CD8-positive, alpha-beta memory T cell (primary cell): ENCODE data around the gene CFAP410. TPM values are rescaled to one million over a fixed set of nuclear protein-coding genes. Genes with fewer than 3 reads are reported as not detected.

Experiments used
- CTCF ChIA-PET: fragments of 350-600 bp; sonication (Branson Sonifier 250); formaldehyde crosslinking; loops from one replicate; lab custom pipeline; 2021; ENCODE audit warnings: antibody characterized with exemption; lab: Charles Lee
- POLR2A ChIA-PET: fragments of 350-600 bp; sonication (Branson Sonifier 250); formaldehyde crosslinking; loops from one replicate; lab custom pipeline; 2021; ENCODE audit warnings: antibody characterized with exemption; lab: Charles Lee
- DNase-seq, 5 donors: peaks; one replicate each; pipeline versions ENCODE4 v3.0.0 to v3.0.0-alpha.2; 2020 to 2022; ENCODE audit warnings: mixed read lengths in 1 of 5
- H3K27ac ChIP-seq: one replicate; pipeline ENCODE4 v1.7.0; 2013; ENCODE audit warnings: low read depth, mild to moderate bottlenecking, low read length, moderate library complexity
- H3K27me3 ChIP-seq: 2 replicates; pipeline ENCODE4 v1.7.0; 2013; ENCODE audit warnings: low read length, mild to moderate bottlenecking; ENCODE audit not compliant: insufficient read depth, poor library complexity, severe bottlenecking
- H3K36me3 ChIP-seq: 2 replicates; pipeline ENCODE4 v1.7.0; 2013; ENCODE audit warnings: mild to moderate bottlenecking, low read length, moderate library complexity; ENCODE audit not compliant: insufficient read depth
- H3K4me1 ChIP-seq: 2 replicates; pipeline ENCODE4 v1.7.0; 2013; ENCODE audit warnings: mild to moderate bottlenecking, low read length, moderate library complexity; ENCODE audit not compliant: insufficient read depth
- H3K4me3 ChIP-seq: 2 replicates; pipeline ENCODE4 v1.7.0; 2013; ENCODE audit warnings: mild to moderate bottlenecking, low read length
- H3K9me3 ChIP-seq: 2 replicates; pipeline ENCODE4 v1.7.0; 2013; ENCODE audit warnings: mild to moderate bottlenecking, low read length
- H3K27ac Mint-ChIP-seq, 8 donors: one replicate each; pipeline ENCODE4 v1.8.0; 2020 to 2021; ENCODE audit warnings: mixed read lengths in 8 of 8, mild to moderate bottlenecking in 6 of 8, inconsistent platforms in 3 of 8, moderate library complexity in 3 of 8
- H3K27me3 Mint-ChIP-seq, 2 donors: one replicate each; pipeline ENCODE4 v1.8.0; 2020 to 2021; ENCODE audit warnings: mixed read lengths in 2 of 2, mild to moderate bottlenecking in 1 of 2, moderate library complexity in 1 of 2
- H3K36me3 Mint-ChIP-seq, 3 donors: one replicate each; pipeline ENCODE4 v1.8.0; 2020 to 2021; ENCODE audit warnings: mixed read lengths in 3 of 3, inconsistent platforms in 1 of 3, mild to moderate bottlenecking in 1 of 3
- H3K4me1 Mint-ChIP-seq, 3 donors: one replicate each; pipeline ENCODE4 v1.8.0; 2020 to 2021; ENCODE audit warnings: mixed read lengths in 3 of 3, inconsistent platforms in 1 of 3, mild to moderate bottlenecking in 1 of 3
- H3K4me3 Mint-ChIP-seq, 7 donors: one replicate each; pipeline ENCODE4 v1.8.0; 2020 to 2021; ENCODE audit warnings: mixed read lengths in 7 of 7, mild to moderate bottlenecking in 6 of 7, moderate library complexity in 4 of 7, inconsistent platforms in 2 of 7
- H3K9me3 Mint-ChIP-seq, 5 donors: one replicate each; pipeline ENCODE4 v1.8.0; 2020 to 2022; ENCODE audit warnings: mixed read lengths in 5 of 5, mild to moderate bottlenecking in 3 of 5, moderate library complexity in 2 of 5, inconsistent platforms in 1 of 5
- polyA plus RNA-seq: library from polyadenylated mRNA; unstranded; fragments of 300-500 nt; fragmentation: Illumina TruSeq; gene quantifications from one replicate; pipeline ENCODE4 v1.2.3, GENCODE V29; 2021
- total RNA-seq, 2 experiments: library from RNA; stranded (reverse); gene quantifications; one replicate each; pipeline ENCODE4 v1.2.3, GENCODE V29; 2021

The CFAP410 gene
- total RNA-seq (10 to 100 TPM; 17.6 to 19.2 TPM), polyA plus RNA-seq (36.4 TPM)

DNA sequence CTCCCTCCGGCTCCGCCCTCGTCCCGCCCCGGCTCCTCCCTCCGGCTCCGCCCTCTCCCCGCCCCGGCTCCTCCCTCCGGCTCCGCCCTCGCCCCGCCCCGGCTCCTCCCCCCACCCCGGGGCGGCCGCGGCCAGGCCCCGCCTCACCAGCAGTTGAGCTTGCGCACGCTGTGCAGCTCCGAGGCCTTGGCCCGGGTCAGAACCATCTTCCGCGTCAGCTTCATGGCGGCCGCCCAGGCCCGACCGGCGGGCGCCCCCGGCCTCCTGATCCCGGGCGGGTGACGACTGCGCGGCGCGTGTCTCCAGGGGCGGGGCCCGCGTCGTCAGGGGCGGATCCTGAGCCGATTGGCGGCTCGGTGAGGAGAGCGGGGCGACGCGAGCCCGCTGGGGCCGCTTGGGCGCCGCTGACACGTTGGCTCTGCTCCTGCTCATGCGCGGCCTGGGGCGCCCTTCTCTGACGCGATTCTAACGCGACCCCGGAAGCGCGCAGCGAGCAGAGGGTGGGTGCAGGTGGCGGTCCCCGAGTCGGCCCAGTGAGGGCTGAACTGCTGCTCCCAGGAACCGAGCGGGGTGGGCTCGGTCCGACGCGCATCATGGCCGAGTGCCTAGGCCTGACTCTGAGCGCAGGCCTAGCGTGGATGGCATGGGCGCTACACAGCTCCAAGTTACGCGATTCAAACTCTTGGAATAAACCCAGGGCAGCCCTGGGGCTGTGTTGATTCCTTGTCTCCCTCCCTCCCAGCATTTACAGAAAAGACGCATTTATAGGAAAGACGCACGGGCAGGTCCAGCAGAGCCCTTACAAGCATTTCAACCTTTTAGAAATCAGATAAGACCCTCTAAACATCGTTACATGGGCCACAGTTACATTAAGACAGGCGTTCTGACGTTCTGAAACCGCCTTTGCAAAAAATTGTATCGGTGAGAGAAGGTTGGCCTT is at the start of gene CFAP410:
Gene CFAP410 (minus strand): TSS at position 420 of the 940 bp plus-strand sequence. CDS start 196 bp downstream, at position 224.
- Histone ChIP-seq H3K27me3 (no peaks in the 10 kb centered on the region), H3K9me3 (no peaks in the 10 kb centered on the region), H3K4me1 (peaks cover 18% of the 10 kb centered on the region), H3K36me3 (peaks cover 7% of the 10 kb centered on the region), H3K4me3 (peak within 1 kb of the TSS; percentile 97), H3K27ac (peak within 1 kb of the TSS; percentile 97)
- H3K4me3 Mint-ChIP-seq, result peak within 1 kb of the TSS; percentile 86 to 93 (median 90)
- no peaks in the 10 kb centered on the region for H3K9me3 Mint-ChIP-seq
- H3K27me3 Mint-ChIP-seq, result no peaks in the 10 kb centered on the region
- DNase-seq, result peak; percentile 92 to 97 (median 96)
- ChIA-PET POLR2A (interaction anchor here (0.8 kb wide), 1 partner anchor 14 kb away, joined by 4 read pairs; the partner anchor contains the start of gene TRPM2), CTCF (no interaction called here)
- H3K36me3 Mint-ChIP-seq, result peaks cover 0 to 28% (median 0%) of the 10 kb centered on the region in 3 donors
- H3K4me1 Mint-ChIP-seq, result peaks cover 17 to 29% (median 26%) of the 10 kb centered on the region in 3 donors
- H3K27ac Mint-ChIP-seq, result peak within 1 kb of the TSS; percentile 94 to 99 (median 98)

DNA sequence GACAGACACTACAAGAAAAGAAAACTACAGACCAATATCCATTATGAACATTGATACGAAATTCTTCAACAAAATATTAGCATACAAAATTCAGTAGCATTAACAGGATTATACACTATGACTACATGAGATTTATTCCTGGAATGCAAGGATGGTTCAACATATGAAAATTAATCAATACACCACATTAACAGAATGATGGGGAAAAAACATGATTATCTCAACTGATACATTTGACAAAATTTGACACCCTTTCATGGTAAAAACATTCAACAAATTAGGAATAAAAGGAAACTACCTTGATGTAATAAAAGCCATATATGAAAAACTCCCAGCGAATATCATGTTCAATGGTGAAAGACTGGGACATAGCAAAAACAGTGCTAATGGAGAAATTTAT is 45.8 kb upstream of the CFAP410 start:
- H3K4me1 ChIP-seq, result no peaks in the 10 kb centered on the region
- peaks cover 14% of the 10 kb centered on the region for H3K9me3 ChIP-seq
- Mint-ChIP-seq H3K9me3 (peaks cover 25 to 39% (median 32%) of the 10 kb centered on the region in 5 donors), H3K27me3 (peaks cover 3% of the 10 kb centered on the region in 2 donors), H3K36me3 (peaks cover 4 to 35% (median 5%) of the 10 kb centered on the region in 3 donors), H3K27ac (no peak overlapping the region), H3K4me3 (no peak overlapping the region), H3K4me1 (no peaks in the 10 kb centered on the region)
- ChIA-PET CTCF (no interaction called here), POLR2A (no interaction called here)
- no peaks in the 10 kb centered on the region for H3K27me3 ChIP-seq
- H3K27ac ChIP-seq, result no peak overlapping the region
- no peaks in the 10 kb centered on the region for H3K36me3 ChIP-seq
- DNase-seq, result no peak
- no peak overlapping the region for H3K4me3 ChIP-seq

DNA sequence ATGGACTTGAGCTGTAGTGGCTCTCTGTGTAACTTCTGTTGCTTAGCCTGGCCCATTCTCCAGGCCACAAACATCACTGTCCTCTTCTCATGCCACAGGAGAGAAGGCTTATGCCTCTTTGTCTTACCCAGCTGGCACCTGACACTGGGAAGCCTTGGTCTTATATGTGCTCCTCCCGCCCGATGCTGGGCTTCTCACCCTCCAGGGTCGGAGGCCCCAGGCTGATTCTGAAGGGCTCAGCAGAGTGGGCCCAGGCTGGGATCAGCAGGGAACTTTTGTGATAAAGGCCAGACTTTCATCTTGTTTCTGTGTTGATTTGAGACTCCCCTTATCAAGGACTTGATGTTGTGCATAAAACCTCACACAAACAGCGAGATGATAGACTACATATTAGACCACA is 44.0 kb upstream of the CFAP410 start:
- H3K27me3 Mint-ChIP-seq, result peaks cover 3 to 6% of the 10 kb centered on the region in 2 donors
- ChIA-PET POLR2A (no interaction called here), CTCF (no interaction called here)
- no peaks in the 10 kb centered on the region for H3K4me1 ChIP-seq
- no peaks in the 10 kb centered on the region for H3K4me1 Mint-ChIP-seq
- H3K9me3 Mint-ChIP-seq, result peaks cover 25 to 39% (median 32%) of the 10 kb centered on the region in 5 donors
- peaks cover 14% of the 10 kb centered on the region for H3K9me3 ChIP-seq
- DNase-seq, result no peak
- H3K4me3 Mint-ChIP-seq, result no peak overlapping the region
- H3K36me3 Mint-ChIP-seq, result peaks cover 4 to 35% (median 5%) of the 10 kb centered on the region in 3 donors
- H3K27ac Mint-ChIP-seq, result no peak overlapping the region
- H3K4me3 ChIP-seq, result no peak overlapping the region
- H3K27ac ChIP-seq, result no peak overlapping the region
- H3K36me3 ChIP-seq, result no peaks in the 10 kb centered on the region
- H3K27me3 ChIP-seq, result no peaks in the 10 kb centered on the region

GRCh38 chr21:44382536-44382935 is 43.3 kb upstream of the CFAP410 start:
- H3K36me3 Mint-ChIP-seq, result peaks cover 4 to 35% (median 5%) of the 10 kb centered on the region in 3 donors
- CTCF ChIA-PET, result no interaction called here
- Histone ChIP-seq H3K27me3 (no peaks in the 10 kb centered on the region), H3K4me3 (no peak overlapping the region), H3K4me1 (no peaks in the 10 kb centered on the region), H3K27ac (no peak overlapping the region), H3K36me3 (no peaks in the 10 kb centered on the region), H3K9me3 (peaks cover 14% of the 10 kb centered on the region)
- H3K9me3 Mint-ChIP-seq, result peaks cover 25 to 39% (median 32%) of the 10 kb centered on the region in 5 donors
- H3K4me3 Mint-ChIP-seq, result no peak overlapping the region
- peaks cover 3 to 6% of the 10 kb centered on the region in 2 donors for H3K27me3 Mint-ChIP-seq
- H3K27ac Mint-ChIP-seq, result no peak overlapping the region
- POLR2A ChIA-PET, result no interaction called here
- no peaks in the 10 kb centered on the region for H3K4me1 Mint-ChIP-seq
- no peak for DNase-seq

DNA sequence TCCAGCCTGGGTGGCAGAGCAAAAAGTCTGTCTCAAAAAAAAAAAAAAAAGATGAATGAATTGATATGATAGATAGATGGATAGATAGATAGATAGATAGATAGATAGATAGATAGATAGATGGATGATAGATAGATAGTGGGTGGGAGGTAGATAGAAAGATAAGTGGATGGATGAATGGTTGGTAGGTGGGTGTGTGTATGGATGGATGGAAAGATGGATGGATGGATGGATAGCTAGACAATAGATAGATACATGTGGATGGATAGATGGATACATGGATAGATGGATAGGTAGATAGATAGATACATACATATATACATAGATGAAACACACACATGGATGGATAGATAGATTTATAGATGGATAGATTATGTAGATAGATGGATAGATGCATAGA is 42.7 kb upstream of the CFAP410 start:
- no peaks in the 10 kb centered on the region for H3K27me3 ChIP-seq
- H3K9me3 Mint-ChIP-seq, result peaks cover 25 to 39% (median 32%) of the 10 kb centered on the region in 5 donors
- no peaks in the 10 kb centered on the region for H3K4me1 ChIP-seq
- no peak overlapping the region for H3K4me3 ChIP-seq
- H3K4me1 Mint-ChIP-seq, result no peaks in the 10 kb centered on the region
- peaks cover 3 to 6% of the 10 kb centered on the region in 2 donors for H3K27me3 Mint-ChIP-seq
- H3K27ac Mint-ChIP-seq, result no peak overlapping the region
- H3K36me3 ChIP-seq, result no peaks in the 10 kb centered on the region
- no peak for DNase-seq
- POLR2A ChIA-PET, result no interaction called here
- no peak overlapping the region for H3K27ac ChIP-seq
- H3K4me3 Mint-ChIP-seq, result no peak overlapping the region
- H3K36me3 Mint-ChIP-seq, result peaks cover 4 to 35% (median 5%) of the 10 kb centered on the region in 3 donors
- CTCF ChIA-PET, result no interaction called here
- peaks cover 14% of the 10 kb centered on the region for H3K9me3 ChIP-seq

GRCh38 chr21:44380876-44381275 is 41.7 kb upstream of the CFAP410 start:
- Histone ChIP-seq H3K4me3 (no peak overlapping the region), H3K4me1 (peaks cover 8% of the 10 kb centered on the region), H3K27me3 (peaks cover 4% of the 10 kb centered on the region), H3K9me3 (peaks cover 14% of the 10 kb centered on the region), H3K36me3 (no peaks in the 10 kb centered on the region), H3K27ac (no peak overlapping the region)
- DNase-seq, result no peak
- ChIA-PET CTCF (no interaction called here), POLR2A (no interaction called here)
- Mint-ChIP-seq H3K27ac (peak overlapping the region in 1 of 8 donors; percentile 0), H3K36me3 (peaks cover 4 to 33% (median 5%) of the 10 kb centered on the region in 3 donors), H3K4me1 (peaks cover 4 to 7% (median 7%) of the 10 kb centered on the region in 3 donors), H3K9me3 (peaks cover 22 to 29% (median 26%) of the 10 kb centered on the region in 5 donors), H3K27me3 (peaks cover 3 to 6% of the 10 kb centered on the region in 2 donors), H3K4me3 (no peak overlapping the region)

DNA sequence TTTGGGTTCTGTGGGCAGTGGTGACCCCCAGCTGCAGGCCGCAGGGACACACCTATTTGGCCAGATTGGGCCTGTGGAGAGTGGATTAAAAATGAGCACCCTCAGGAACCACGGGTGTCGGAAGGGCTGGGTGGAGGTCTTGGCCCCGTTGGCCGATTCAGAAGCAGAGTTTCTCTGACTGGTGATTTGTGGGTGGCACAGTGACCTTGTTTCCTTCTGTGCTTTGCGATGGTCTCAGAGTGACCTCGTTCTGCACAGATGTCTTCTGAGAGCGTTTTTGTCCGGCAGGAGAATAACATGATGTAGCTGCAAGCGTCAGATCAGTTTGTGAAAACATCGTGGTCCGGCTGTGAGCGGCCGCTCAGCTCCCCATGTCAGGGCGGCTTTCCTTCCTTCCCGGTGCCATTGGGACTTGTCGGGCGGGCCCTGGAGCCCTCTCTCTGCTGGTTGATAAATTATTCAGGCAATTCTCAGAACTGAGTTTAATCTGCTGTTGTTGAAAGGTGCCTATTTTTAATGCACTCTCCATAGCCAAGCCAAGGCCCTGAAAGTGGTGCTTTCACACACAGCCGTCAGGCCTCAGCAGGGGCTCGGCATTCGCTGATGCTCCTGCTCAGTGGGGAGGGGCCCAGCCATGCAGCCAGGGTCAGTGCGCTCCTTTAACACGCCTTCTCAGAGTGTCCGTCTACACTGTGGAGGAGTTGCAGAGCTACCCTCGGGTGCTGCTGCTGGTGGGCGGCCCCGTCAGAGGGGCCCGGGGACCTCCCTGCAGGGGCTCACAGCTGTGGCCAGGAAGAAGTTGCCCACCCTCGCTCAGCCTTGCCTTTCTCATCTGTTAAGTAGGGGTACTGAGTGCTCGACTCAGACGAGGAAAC is 41.0 kb upstream of the CFAP410 start:
- peaks cover 10 to 14% (median 14%) of the 10 kb centered on the region in 3 donors for H3K4me1 Mint-ChIP-seq
- DNase-seq, result no peak
- Histone ChIP-seq H3K4me1 (peaks cover 14% of the 10 kb centered on the region), H3K9me3 (peaks cover 12% of the 10 kb centered on the region), H3K27me3 (peaks cover 8% of the 10 kb centered on the region), H3K36me3 (no peaks in the 10 kb centered on the region), H3K4me3 (no peak overlapping the region), H3K27ac (no peak overlapping the region)
- POLR2A ChIA-PET, result no interaction called here
- no peak overlapping the region for H3K27ac Mint-ChIP-seq
- CTCF ChIA-PET, result no interaction called here
- no peak overlapping the region for H3K4me3 Mint-ChIP-seq
- H3K27me3 Mint-ChIP-seq, result peaks cover 3 to 10% of the 10 kb centered on the region in 2 donors
- H3K9me3 Mint-ChIP-seq, result peaks cover 16 to 23% (median 20%) of the 10 kb centered on the region in 5 donors
- peaks cover 3 to 27% (median 3%) of the 10 kb centered on the region in 3 donors for H3K36me3 Mint-ChIP-seq
